Keratinocyte (primary cell): Measurements from ENCODE around the gene NUP107. TPM values are rescaled to one million over a fixed set of nuclear protein-coding genes. Genes with fewer than 3 reads are reported as not detected.
A peak's percentile ranks its signal among the peaks of the same experiment; 100 is the strongest.

Experiments
- DNase-seq: peaks from one replicate; pipeline ENCODE4 v3.0.0-alpha.2; 2011; ENCODE audit warnings: low read depth, missing footprints, low spot score
- FAIRE-seq: peaks from 2 replicates; lab custom pipeline; 2011; peaks lifted over from hg19 to GRCh38; lab: Jason Lieb, UNC
- H2AFZ ChIP-seq: 2 replicates; pipeline ENCODE4 v1.6.0; 2012; ENCODE audit warnings: low read length, control low read depth, inconsistent platforms; ENCODE audit not compliant: control insufficient read depth
- H3K27ac ChIP-seq: 2 replicates; pipeline ENCODE4 v1.5.1; 2011; ENCODE audit warnings: low read length; ENCODE audit not compliant: control insufficient read depth, insufficient read depth
- H3K27me3 ChIP-seq: 3 replicates; pipeline ENCODE4 v1.6.0; 2011; ENCODE audit warnings: low read length; ENCODE audit not compliant: control insufficient read depth, insufficient read depth; ENCODE audit errors: extremely low read depth
- H3K36me3 ChIP-seq, 2 experiments: 2 replicates in 1 of 2; 3 replicates in 1 of 2; pipeline ENCODE4 v1.5.1; 2011; ENCODE audit warnings: low read length in 2 of 2, mild to moderate bottlenecking in 1 of 2; ENCODE audit not compliant: control insufficient read depth in 2 of 2, insufficient read depth in 2 of 2; ENCODE audit errors: extremely low read depth in 1 of 2
- H3K4me1 ChIP-seq: 3 replicates; pipeline ENCODE4 v1.5.1; 2011; ENCODE audit warnings: low read length; ENCODE audit not compliant: control insufficient read depth, insufficient read depth; ENCODE audit errors: extremely low read depth
- H3K4me2 ChIP-seq: 3 replicates; pipeline ENCODE4 v1.6.0; 2011; ENCODE audit warnings: low read depth, low read length; ENCODE audit not compliant: control insufficient read depth, insufficient read depth; ENCODE audit errors: extremely low read depth
- H3K4me3 ChIP-seq, 3 experiments: fragments of 200-600 bp in 1 of 3; sonication (generic) in 1 of 3; 2 replicates in 2 of 3; 3 replicates in 1 of 3; pipeline ENCODE4 v1.5.1; 2011 to 2016; ENCODE audit warnings: low read length in 3 of 3, mild to moderate bottlenecking in 3 of 3, control low read depth in 2 of 3, inconsistent platforms in 1 of 3, low read depth in 1 of 3, mixed read lengths in 1 of 3, mixed run types in 1 of 3, moderate library complexity in 1 of 3; ENCODE audit not compliant: control insufficient read depth in 2 of 3, insufficient read depth in 2 of 3; ENCODE audit errors: extremely low read depth in 1 of 3
- H3K79me2 ChIP-seq: 2 replicates; pipeline ENCODE4 v1.6.0; 2012; ENCODE audit warnings: low read length; ENCODE audit not compliant: control insufficient read depth, insufficient read depth
- H3K9ac ChIP-seq: 3 replicates; pipeline ENCODE4 v1.6.0; 2011; ENCODE audit warnings: low read length; ENCODE audit not compliant: control insufficient read depth, insufficient read depth; ENCODE audit errors: extremely low read depth
- H3K9me1 ChIP-seq: 3 replicates; pipeline ENCODE4 v1.6.0; 2011; ENCODE audit warnings: low read length; ENCODE audit not compliant: control insufficient read depth, insufficient read depth; ENCODE audit errors: extremely low read depth
- H3K9me3 ChIP-seq: 2 replicates; pipeline ENCODE4 v1.5.1; 2012; ENCODE audit warnings: low read depth, low read length; ENCODE audit not compliant: control insufficient read depth
- H4K20me1 ChIP-seq: 3 replicates; pipeline ENCODE4 v1.6.0; 2011; ENCODE audit warnings: low read length; ENCODE audit not compliant: control insufficient read depth, insufficient read depth; ENCODE audit errors: extremely low read depth
- EZH2 ChIP-seq: IDR thresholded peaks from one replicate; pipeline ENCODE4 v1.6.1; 2012; ENCODE audit warnings: inconsistent platforms, mild to moderate bottlenecking, low read length, moderate library complexity
- dilution Hi-C: fragments of 300-500 bp; cut with MboI; formaldehyde crosslinking; loops from one replicate; pipeline ENCODE4 v1.7.0; 2020; ENCODE audit warnings: low sequenced_read_pairs; ENCODE audit not compliant: extremely low pct_ligation_motif_present
- polyA plus RNA-seq, 5 experiments: library from polyadenylated mRNA; depleted of rRNA in 3 of 5; stranded (reverse) in 3 of 5; stranded (forward) in 1 of 5; unstranded in 1 of 5; fragments of >200 nt; gene quantifications; 1 replicate in 1 of 5; 2 replicates in 3 of 5; 3 replicates in 1 of 5; pipeline versions ENCODE4 v1.2.1 to v1.2.3, GENCODE V29; 2011 to 2012; ENCODE audit warnings: missing spikeins in 2 of 5, low read depth in 1 of 5, low replicate concordance in 1 of 5
- TF ChIP-seq, protein P1 (sequence below), 3 experiments: IDR thresholded peaks in 1 of 3; conservative IDR thresholded peaks in 1 of 3; optimal IDR thresholded peaks in 1 of 3; 2 replicates in 2 of 3; 3 replicates in 1 of 3; pipeline versions ENCODE3 to v1.5.1; 2011; ENCODE audit warnings: low read length in 3 of 3, mild to moderate bottlenecking in 3 of 3, moderate library complexity in 2 of 3, control low read depth in 1 of 3, inconsistent platforms in 1 of 3; ENCODE audit not compliant: insufficient read depth in 2 of 3; ENCODE audit errors: extremely low read depth in 1 of 3

Gene NUP107
- polyA plus RNA-seq, 1 donor (not counting 4 experiments of a cell fraction or from before 2014, with no cell fraction given), result 71.7 TPM

DNA sequence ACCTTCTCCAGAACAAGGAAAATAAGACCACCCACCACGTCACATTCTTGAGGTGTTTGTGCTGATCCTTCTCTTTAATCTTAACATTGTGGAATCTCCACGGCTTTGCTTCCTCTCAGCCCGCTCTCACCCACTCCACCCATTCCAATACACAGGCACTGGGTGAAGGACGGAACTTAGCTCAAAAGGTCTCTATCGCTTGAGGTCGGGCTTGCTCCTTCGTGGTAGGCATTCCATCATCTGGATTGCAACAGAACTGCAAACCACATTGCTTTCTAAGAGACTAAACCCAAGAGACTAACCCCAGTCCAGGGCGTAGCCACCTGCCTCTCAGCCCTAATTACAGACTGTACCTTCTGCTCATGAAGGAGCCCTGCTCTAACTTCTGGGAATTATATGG lies 97.2 kb downstream of the NUP107 start:
- dilution Hi-C loops, result no loop called here
- Histone ChIP-seq H2AFZ (no peak overlapping the region), H3K9me3 (no peaks in the 10 kb centered on the region), H3K9ac (no peak overlapping the region), H3K4me3 (no peak overlapping the region), H4K20me1 (no peaks in the 10 kb centered on the region), H3K9me1 (no peaks in the 10 kb centered on the region), H3K79me2 (no peaks in the 10 kb centered on the region), H3K27me3 (no peaks in the 10 kb centered on the region), H3K27ac (no peak overlapping the region), H3K36me3 (no peaks in the 10 kb centered on the region), H3K4me1 (peaks cover 35% of the 10 kb centered on the region), H3K4me2 (no peak overlapping the region)
- DNase-seq (no peak), FAIRE-seq (no peak)
- no peak for TF ChIP-seq EZH2
- TF ChIP-seq, protein P1, sequence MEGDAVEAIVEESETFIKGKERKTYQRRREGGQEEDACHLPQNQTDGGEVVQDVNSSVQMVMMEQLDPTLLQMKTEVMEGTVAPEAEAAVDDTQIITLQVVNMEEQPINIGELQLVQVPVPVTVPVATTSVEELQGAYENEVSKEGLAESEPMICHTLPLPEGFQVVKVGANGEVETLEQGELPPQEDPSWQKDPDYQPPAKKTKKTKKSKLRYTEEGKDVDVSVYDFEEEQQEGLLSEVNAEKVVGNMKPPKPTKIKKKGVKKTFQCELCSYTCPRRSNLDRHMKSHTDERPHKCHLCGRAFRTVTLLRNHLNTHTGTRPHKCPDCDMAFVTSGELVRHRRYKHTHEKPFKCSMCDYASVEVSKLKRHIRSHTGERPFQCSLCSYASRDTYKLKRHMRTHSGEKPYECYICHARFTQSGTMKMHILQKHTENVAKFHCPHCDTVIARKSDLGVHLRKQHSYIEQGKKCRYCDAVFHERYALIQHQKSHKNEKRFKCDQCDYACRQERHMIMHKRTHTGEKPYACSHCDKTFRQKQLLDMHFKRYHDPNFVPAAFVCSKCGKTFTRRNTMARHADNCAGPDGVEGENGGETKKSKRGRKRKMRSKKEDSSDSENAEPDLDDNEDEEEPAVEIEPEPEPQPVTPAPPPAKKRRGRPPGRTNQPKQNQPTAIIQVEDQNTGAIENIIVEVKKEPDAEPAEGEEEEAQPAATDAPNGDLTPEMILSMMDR (optimal IDR thresholded peaks at IDR 0.05 in 1 of 3, IDR thresholded peaks at IDR 0.05 in 1 of 3, conservative IDR thresholded peaks at IDR 0.05 in 1 of 3; ENCODE audit: extremely low read depth in 1 of 3, insufficient read depth in 2 of 3, low read length in 3 of 3), result no peak

DNA sequence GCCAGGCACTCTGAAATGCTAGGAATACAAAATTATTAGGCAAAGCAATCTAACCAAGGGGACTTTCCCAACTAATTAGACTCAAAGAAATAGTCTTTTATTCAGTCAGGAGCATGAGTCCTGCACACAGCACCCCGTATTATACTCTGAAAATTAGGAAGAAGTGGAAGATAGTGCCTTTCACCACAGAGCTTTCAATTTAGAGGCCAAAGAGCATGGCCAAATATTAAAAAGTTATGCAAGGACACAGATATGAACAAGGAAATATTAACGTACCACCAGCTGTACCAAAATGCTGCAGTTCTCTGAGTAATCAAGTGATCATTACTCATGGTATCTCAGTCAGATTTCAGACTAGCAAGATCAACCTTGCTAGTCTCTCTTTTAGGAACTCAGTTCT lies 98.6 kb downstream of the NUP107 start:
- H3K4me1 ChIP-seq, result peaks cover 35% of the 10 kb centered on the region
- no peak overlapping the region for H3K9ac ChIP-seq
- no peaks in the 10 kb centered on the region for H4K20me1 ChIP-seq
- no peaks in the 10 kb centered on the region for H3K36me3 ChIP-seq
- H3K27ac ChIP-seq, result peak overlapping the region; percentile 16
- H3K27me3 ChIP-seq, result no peaks in the 10 kb centered on the region
- no peak overlapping the region for H3K4me2 ChIP-seq
- H3K79me2 ChIP-seq, result no peaks in the 10 kb centered on the region
- H2AFZ ChIP-seq, result no peak overlapping the region
- no peaks in the 10 kb centered on the region for H3K9me1 ChIP-seq
- H3K4me3 ChIP-seq, result no peak overlapping the region
- FAIRE-seq (no peak), DNase-seq (no peak)
- dilution Hi-C loops, result no loop called here
- no peaks in the 10 kb centered on the region for H3K9me3 ChIP-seq
- no peak for TF ChIP-seq EZH2
- TF ChIP-seq, protein P1 (optimal IDR thresholded peaks at IDR 0.05 in 1 of 3, IDR thresholded peaks at IDR 0.05 in 1 of 3, conservative IDR thresholded peaks at IDR 0.05 in 1 of 3; ENCODE audit: extremely low read depth in 1 of 3, insufficient read depth in 2 of 3, low read length in 3 of 3), result no peak
